Trophoblast cell (in vitro differentiated cells and primary cell): Measurements from ENCODE around the gene MARCHF9.
A peak's percentile ranks its signal among the peaks of the same experiment; 100 is the strongest.

ENCODE experiments used
- DNase-seq, 2 donors: peaks; one replicate each; pipeline ENCODE4 v3.0.0-alpha.2; 2016
- H2AFZ ChIP-seq: 2 replicates; pipeline ENCODE4 v1.6.1; 2013; ENCODE audit warnings: low read length, moderate library complexity, mild to moderate bottlenecking; ENCODE audit not compliant: insufficient read depth, poor library complexity
- H2AK5ac ChIP-seq: 2 replicates; pipeline ENCODE4 v1.6.1; 2013; ENCODE audit warnings: mild to moderate bottlenecking, low read length
- H2BK120ac ChIP-seq: 2 replicates; pipeline ENCODE4 v1.6.1; 2013; ENCODE audit warnings: low read length, mild to moderate bottlenecking, moderate library complexity; ENCODE audit not compliant: insufficient read depth, poor library complexity
- H2BK12ac ChIP-seq: 2 replicates; pipeline ENCODE4 v1.6.1; 2013; ENCODE audit warnings: mild to moderate bottlenecking, low read length, moderate library complexity
- H2BK5ac ChIP-seq: 2 replicates; pipeline ENCODE4 v1.6.1; 2013; ENCODE audit warnings: low read length, low read depth, moderate library complexity, mild to moderate bottlenecking; ENCODE audit not compliant: poor library complexity
- H3K14ac ChIP-seq: 2 replicates; pipeline ENCODE4 v1.6.1; 2013; ENCODE audit warnings: mild to moderate bottlenecking, low read length
- H3K18ac ChIP-seq: 2 replicates; pipeline ENCODE4 v1.6.1; 2013; ENCODE audit warnings: mild to moderate bottlenecking, low read length
- H3K23ac ChIP-seq: 2 replicates; pipeline ENCODE4 v1.6.1; 2013; ENCODE audit warnings: low read length
- H3K27ac ChIP-seq: 2 replicates; pipeline ENCODE4 v1.5.1; 2013; ENCODE audit warnings: low read depth, mild to moderate bottlenecking, inconsistent platforms, low read length, moderate library complexity
- H3K27me3 ChIP-seq: 2 replicates; pipeline ENCODE4 v1.6.1; 2013; ENCODE audit warnings: inconsistent platforms, mild to moderate bottlenecking, low read length, moderate library complexity; ENCODE audit not compliant: insufficient read depth
- H3K36me3 ChIP-seq, 2 experiments: 1 replicate in 1 of 2; 2 replicates in 1 of 2; pipeline ENCODE4 v1.6.1; 2013; ENCODE audit warnings: low read length in 2 of 2, mild to moderate bottlenecking in 2 of 2, moderate library complexity in 1 of 2; ENCODE audit not compliant: insufficient read depth in 2 of 2, control insufficient read depth in 1 of 2
- H3K4ac ChIP-seq: 2 replicates; pipeline ENCODE4 v1.6.1; 2013; ENCODE audit warnings: low read depth, mild to moderate bottlenecking, low read length, moderate library complexity
- H3K4me1 ChIP-seq, 2 experiments: 1 replicate in 1 of 2; 2 replicates in 1 of 2; pipeline ENCODE4 v1.6.1; 2013; ENCODE audit warnings: low read length in 2 of 2, mild to moderate bottlenecking in 2 of 2, moderate library complexity in 1 of 2; ENCODE audit not compliant: insufficient read depth in 2 of 2, control insufficient read depth in 1 of 2
- H3K4me2 ChIP-seq: 2 replicates; pipeline ENCODE4 v1.6.1; 2013; ENCODE audit warnings: inconsistent platforms, mild to moderate bottlenecking, low read length, moderate library complexity
- H3K4me3 ChIP-seq: 2 replicates; pipeline ENCODE4 v1.5.1; 2013; ENCODE audit warnings: mild to moderate bottlenecking, low read depth, low read length, inconsistent platforms
- H3K79me1 ChIP-seq: one replicate; pipeline ENCODE4 v1.6.1; 2013; ENCODE audit warnings: low read length
- H3K79me2 ChIP-seq: 2 replicates; pipeline ENCODE4 v1.6.1; 2013; ENCODE audit warnings: low read length, mild to moderate bottlenecking; ENCODE audit not compliant: control insufficient read depth, insufficient read depth, poor library complexity
- H3K9ac ChIP-seq: 2 replicates; pipeline ENCODE4 v1.6.1; 2013; ENCODE audit warnings: mild to moderate bottlenecking, low read length
- H3K9me3 ChIP-seq: 2 replicates; pipeline ENCODE4 v1.6.1; 2013; ENCODE audit warnings: low read depth, mild to moderate bottlenecking, control low read depth, inconsistent platforms, low read length; ENCODE audit not compliant: insufficient read depth
- H4K12ac ChIP-seq: 2 replicates; pipeline ENCODE4 v1.6.1; 2013; ENCODE audit warnings: low read depth, mild to moderate bottlenecking, low read length, moderate library complexity
- H4K8ac ChIP-seq: 2 replicates; pipeline ENCODE4 v1.6.1; 2013; ENCODE audit warnings: low read depth, mild to moderate bottlenecking, low read length, moderate library complexity
- H4K91ac ChIP-seq: one replicate; pipeline ENCODE4 v1.6.1; 2013; ENCODE audit warnings: low read depth, mild to moderate bottlenecking, low read length, moderate library complexity
- WGBS: extraction: QIAGEN DNeasy Blood & Tissue Kit; methylation state at CpG from one replicate; pipeline ENCODE4 v1.1.7; 2013; ENCODE audit warnings: missing lambda C conversion rate; ENCODE audit not compliant: insufficient read length, insufficient coverage; ENCODE audit errors: extremely low coverage; 5-methylcytosine and 5-hydroxymethylcytosine counted together

Gene MARCHF9

GRCh38 chr12:57740656-57741412 lies 14.1 kb upstream of the MARCHF9 start:
- H3K27ac ChIP-seq: no peak overlapping the region
- peaks cover 3% of the 10 kb centered on the region for H3K79me1 ChIP-seq
- no CpG with 5 or more reads among the region's 5 CpGs for WGBS
- H3K18ac ChIP-seq: no peak overlapping the region
- no peak overlapping the region for H4K91ac ChIP-seq
- H3K4ac ChIP-seq: no peak overlapping the region
- H4K12ac ChIP-seq: no peak overlapping the region
- no peak overlapping the region for H3K23ac ChIP-seq
- H2BK120ac ChIP-seq: no peak overlapping the region
- no peak overlapping the region for H3K4me3 ChIP-seq
- no peak overlapping the region for H4K8ac ChIP-seq
- H3K27me3 ChIP-seq: peaks cover 60% of the 10 kb centered on the region
- no peak for DNase-seq
- H3K9me3 ChIP-seq: peaks cover 8% of the 10 kb centered on the region
- H3K4me2 ChIP-seq: no peak overlapping the region
- no peak overlapping the region for H2BK12ac ChIP-seq
- H3K36me3 ChIP-seq: no peaks in the 10 kb centered on the region
- no peak overlapping the region for H3K14ac ChIP-seq
- H3K9ac ChIP-seq: no peak overlapping the region
- no peaks in the 10 kb centered on the region for H3K79me2 ChIP-seq
- peaks cover 0 to 7% of the 10 kb centered on the region in 2 experiments for H3K4me1 ChIP-seq
- no peak overlapping the region for H2AK5ac ChIP-seq
- H2BK5ac ChIP-seq: no peak overlapping the region
- H2AFZ ChIP-seq: no peak overlapping the region

GRCh38 chr12:57741413-57741789 lies 13.5 kb upstream of the MARCHF9 start:
- no peak for DNase-seq
- peaks cover 8% of the 10 kb centered on the region for H3K9me3 ChIP-seq
- H4K8ac ChIP-seq: no peak overlapping the region
- H2AFZ ChIP-seq: no peak overlapping the region
- H3K79me2 ChIP-seq: no peaks in the 10 kb centered on the region
- no peak overlapping the region for H2BK120ac ChIP-seq
- H3K27me3 ChIP-seq: peaks cover 54% of the 10 kb centered on the region
- no peak overlapping the region for H2BK5ac ChIP-seq
- H3K14ac ChIP-seq: no peak overlapping the region
- no peak overlapping the region for H4K91ac ChIP-seq
- H3K18ac ChIP-seq: no peak overlapping the region
- H3K4ac ChIP-seq: no peak overlapping the region
- H3K36me3 ChIP-seq: no peaks in the 10 kb centered on the region
- no peak overlapping the region for H3K4me2 ChIP-seq
- H4K12ac ChIP-seq: no peak overlapping the region
- no peak overlapping the region for H2AK5ac ChIP-seq
- no peak overlapping the region for H2BK12ac ChIP-seq
- H3K23ac ChIP-seq: no peak overlapping the region
- H3K79me1 ChIP-seq: peaks cover 3% of the 10 kb centered on the region
- no peak overlapping the region for H3K27ac ChIP-seq
- WGBS: no CpG with 5 or more reads among the region's 1 CpG
- H3K4me3 ChIP-seq: no peak overlapping the region
- H3K4me1 ChIP-seq: peaks cover 0 to 7% of the 10 kb centered on the region in 2 experiments
- no peak overlapping the region for H3K9ac ChIP-seq

GRCh38 chr12:57741844-57742738 lies 12.8 kb upstream of the MARCHF9 start:
- Histone ChIP-seq H3K36me3 (peaks cover 2 to 5% of the 10 kb centered on the region in 2 experiments), H2BK120ac (no peak overlapping the region), H2AK5ac (no peak overlapping the region), H3K4me1 (peaks cover 0 to 7% of the 10 kb centered on the region in 2 experiments), H3K14ac (no peak overlapping the region), H3K9me3 (peaks cover 6% of the 10 kb centered on the region), H4K8ac (no peak overlapping the region), H4K12ac (no peak overlapping the region), H3K79me1 (peaks cover 3% of the 10 kb centered on the region), H3K4me3 (no peak overlapping the region), H3K4ac (no peak overlapping the region), H2BK5ac (no peak overlapping the region), H2BK12ac (no peak overlapping the region), H3K79me2 (no peaks in the 10 kb centered on the region), H4K91ac (no peak overlapping the region), H3K27me3 (peaks cover 47% of the 10 kb centered on the region), H3K18ac (no peak overlapping the region), H3K27ac (no peak overlapping the region), H3K23ac (no peak overlapping the region), H2AFZ (no peak overlapping the region), H3K9ac (no peak overlapping the region), H3K4me2 (no peak overlapping the region)
- peak in 1 of 2 donors; percentile 20 for DNase-seq
- no CpG with 5 or more reads among the region's 14 CpGs for WGBS

GRCh38 chr12:57743769-57744168 lies 11.1 kb upstream of the MARCHF9 start:
- H2BK5ac ChIP-seq: no peak overlapping the region
- no peak overlapping the region for H3K14ac ChIP-seq
- WGBS: no CpG with 5 or more reads among the region's 2 CpGs
- no peaks in the 10 kb centered on the region for H3K4me1 ChIP-seq
- H4K8ac ChIP-seq: no peak overlapping the region
- no peak overlapping the region for H3K4me3 ChIP-seq
- H2AFZ ChIP-seq: no peak overlapping the region
- peaks cover 7 to 14% of the 10 kb centered on the region in 2 experiments for H3K36me3 ChIP-seq
- no peak overlapping the region for H2BK12ac ChIP-seq
- no peak overlapping the region for H4K91ac ChIP-seq
- no peak for DNase-seq
- H3K23ac ChIP-seq: no peak overlapping the region
- no peak overlapping the region for H3K9ac ChIP-seq
- no peak overlapping the region for H3K4ac ChIP-seq
- peaks cover 4% of the 10 kb centered on the region for H3K9me3 ChIP-seq
- no peak overlapping the region for H3K18ac ChIP-seq
- no peak overlapping the region for H2BK120ac ChIP-seq
- no peak overlapping the region for H4K12ac ChIP-seq
- no peak overlapping the region for H3K27ac ChIP-seq
- H3K27me3 ChIP-seq: peaks cover 31% of the 10 kb centered on the region
- no peaks in the 10 kb centered on the region for H3K79me2 ChIP-seq
- H3K4me2 ChIP-seq: no peak overlapping the region
- H3K79me1 ChIP-seq: peaks cover 3% of the 10 kb centered on the region
- no peak overlapping the region for H2AK5ac ChIP-seq
